NCI-H1105 treated with DMSO at 0.1 percent for 48 hours (cell line): ENCODE data around the gene EYA2.

Experiments
- DNase-seq: peaks from one replicate; lab custom pipeline; 2025; lab: John Stamatoyannopoulos, UW

Gene EYA2

GRCh38 chr20:46978951-46979491 lies 84.4 kb downstream of the EYA2 start:
- no peak for DNase-seq

DNA sequence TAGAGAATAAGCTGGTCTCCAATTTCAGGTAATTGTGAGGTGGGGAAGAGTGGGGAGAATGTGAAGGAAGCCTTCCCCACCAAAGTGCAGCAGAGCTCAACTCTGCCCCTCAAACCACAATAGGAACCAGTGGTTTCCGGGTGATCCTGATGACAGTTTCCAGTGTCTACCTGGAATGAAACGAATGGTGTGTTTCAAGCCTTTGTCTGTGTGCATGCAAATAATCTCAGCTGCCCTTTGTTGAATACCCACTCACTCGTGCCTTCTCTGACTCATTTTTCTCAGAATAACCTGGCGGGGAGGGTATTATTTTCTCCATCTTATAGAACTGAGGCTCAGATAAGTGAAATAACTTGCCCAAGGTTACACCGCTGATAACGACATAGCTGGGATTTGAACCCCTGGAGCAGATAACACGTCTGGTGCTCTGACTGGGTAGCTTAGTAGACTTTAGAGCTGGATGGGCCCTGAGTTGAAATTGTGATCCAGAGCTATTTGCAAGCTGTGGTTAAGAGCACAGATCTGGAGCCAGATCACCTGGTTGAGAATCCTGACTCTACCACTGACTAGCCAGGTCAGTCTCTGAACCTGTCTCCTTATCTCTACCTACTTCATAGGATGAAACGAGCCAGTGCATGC lies 85.1 kb downstream of the EYA2 start:
- no peak for DNase-seq

- DNase-seq: no peak
These were observed 86.5 kb downstream of the EYA2 start for GRCh38 chr20:46981184-46981583.

GRCh38 chr20:46983466-46983865 lies 88.8 kb downstream of the EYA2 start:
- DNase-seq: no peak

DNA sequence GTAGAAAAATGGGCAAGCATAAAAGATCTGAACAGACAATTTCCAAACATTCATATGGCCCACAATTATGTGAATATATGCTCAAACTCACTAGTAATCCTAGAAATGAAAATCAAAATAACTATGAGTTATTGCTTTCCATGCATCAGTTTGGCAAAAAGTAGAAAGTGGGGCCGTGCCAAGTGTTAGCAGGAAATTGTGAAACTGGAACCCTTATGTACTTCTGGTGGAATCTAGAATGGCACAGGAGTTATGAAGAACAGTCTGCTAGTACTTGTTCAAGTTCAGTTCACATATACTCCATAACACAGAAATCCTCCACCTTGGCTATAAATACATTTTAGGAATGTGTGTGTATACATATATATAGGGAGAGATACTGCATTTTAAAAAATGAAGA lies 89.8 kb downstream of the EYA2 start:
- no peak for DNase-seq

- no peak for DNase-seq
These were observed 90.6 kb downstream of the EYA2 start for GRCh38 chr20:46985250-46985649.

DNA sequence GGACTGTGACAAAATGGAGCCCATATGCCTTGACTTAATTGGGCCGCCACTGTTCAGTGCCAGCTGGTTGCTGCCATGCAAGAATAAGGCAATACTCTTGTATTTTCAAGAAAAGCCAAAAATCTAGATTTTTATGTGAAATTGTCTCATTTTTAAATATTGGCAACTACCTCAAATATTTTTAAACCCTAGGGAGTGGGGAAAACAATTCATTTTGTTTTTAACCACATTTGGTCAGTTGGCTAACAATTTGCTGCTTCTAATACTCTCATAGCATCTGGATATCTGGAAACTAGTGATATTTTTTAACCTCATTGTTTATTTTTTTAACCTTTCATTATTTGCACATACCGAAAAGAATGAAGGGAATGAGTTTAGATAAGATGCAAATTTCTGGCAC lies 91.0 kb downstream of the EYA2 start:
- DNase-seq: no peak

GRCh38 chr20:46987001-46987400 lies 92.4 kb downstream of the EYA2 start:
- DNase-seq: no peak

GRCh38 chr20:46990017-46990595 lies 95.5 kb downstream of the EYA2 start:
- DNase-seq: no peak

- no peak for DNase-seq
These were observed 96.0 kb downstream of the EYA2 start for GRCh38 chr20:46990596-46991104.

GRCh38 chr20:46991168-46991567 lies 96.5 kb downstream of the EYA2 start:
- no peak for DNase-seq

GRCh38 chr20:46991880-46992639 lies 97.4 kb downstream of the EYA2 start:
- DNase-seq: no peak

DNA sequence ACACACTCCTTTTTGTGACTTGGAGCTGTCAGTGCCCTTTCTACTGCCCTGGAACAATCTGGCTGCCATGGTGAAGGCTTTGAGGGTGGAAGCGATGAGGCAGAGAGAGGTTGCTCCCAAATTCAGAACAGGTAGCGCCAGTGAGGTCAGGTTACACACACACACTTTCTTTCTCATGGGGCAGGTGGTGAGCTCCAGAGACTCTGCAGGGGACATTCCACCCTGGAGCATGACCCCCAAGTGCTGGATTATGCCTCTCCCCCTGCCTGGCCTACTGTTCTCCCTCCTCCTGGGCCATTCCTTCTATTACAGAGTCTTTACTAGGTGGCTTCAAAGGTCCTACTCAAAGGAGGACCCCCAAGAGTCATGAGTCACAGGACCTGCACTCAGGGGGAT lies 98.0 kb downstream of the EYA2 start:
- no peak for DNase-seq

GRCh38 chr20:46993465-46994095 lies 98.9 kb downstream of the EYA2 start:
- DNase-seq: no peak

- no peak for DNase-seq
These were observed 99.7 kb downstream of the EYA2 start for GRCh38 chr20:46994341-46994740.

DNA sequence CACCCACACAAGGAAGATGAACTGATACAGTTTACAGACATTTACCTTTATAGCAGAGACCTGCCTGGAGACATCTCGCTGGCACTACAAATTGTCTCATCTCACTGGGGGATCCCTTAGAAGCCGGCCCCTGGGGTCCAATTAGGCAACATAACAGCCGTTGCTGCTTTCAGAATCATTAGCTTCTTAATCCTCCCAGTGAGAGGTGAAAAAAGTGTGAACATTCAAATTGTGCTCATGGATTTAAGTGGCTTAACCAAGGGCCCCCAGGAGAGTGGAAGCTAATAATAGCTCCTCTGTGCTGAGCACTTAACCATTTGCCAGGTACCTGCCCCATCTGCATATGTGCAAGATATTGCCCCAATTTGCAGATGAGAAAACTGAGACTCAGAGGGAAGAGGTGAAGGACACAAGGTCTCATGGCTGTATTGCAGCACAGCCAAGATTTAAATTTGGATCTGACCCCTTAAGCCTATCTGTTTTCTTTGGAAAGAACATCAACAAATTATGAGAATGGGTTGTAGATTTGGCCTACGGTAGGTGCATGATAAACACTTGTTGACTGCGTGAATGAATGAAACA lies 101.0 kb downstream of the EYA2 start:
- DNase-seq: no peak

DNA sequence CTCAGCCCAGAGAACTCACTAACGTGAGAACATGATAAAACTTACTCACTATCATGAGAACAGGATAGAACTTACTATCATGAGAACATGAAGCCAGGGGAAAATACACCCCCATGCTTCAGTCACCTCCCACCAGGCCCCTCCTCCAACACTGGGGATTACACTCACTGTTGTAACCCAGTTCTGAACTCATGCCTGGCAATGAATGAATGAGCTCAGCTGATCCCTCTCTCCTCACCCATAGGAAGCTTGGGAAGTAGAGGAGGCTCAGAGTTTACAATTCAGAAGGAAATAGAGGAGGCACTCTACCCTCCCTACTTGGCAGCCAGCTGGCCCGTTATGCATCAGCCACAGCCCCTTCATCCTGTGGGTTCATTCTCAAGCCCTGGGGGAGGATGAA lies 102.5 kb downstream of the EYA2 start:
- DNase-seq: no peak

- no peak for DNase-seq
These were observed 104.0 kb downstream of the EYA2 start for GRCh38 chr20:46998477-46999240.

DNA sequence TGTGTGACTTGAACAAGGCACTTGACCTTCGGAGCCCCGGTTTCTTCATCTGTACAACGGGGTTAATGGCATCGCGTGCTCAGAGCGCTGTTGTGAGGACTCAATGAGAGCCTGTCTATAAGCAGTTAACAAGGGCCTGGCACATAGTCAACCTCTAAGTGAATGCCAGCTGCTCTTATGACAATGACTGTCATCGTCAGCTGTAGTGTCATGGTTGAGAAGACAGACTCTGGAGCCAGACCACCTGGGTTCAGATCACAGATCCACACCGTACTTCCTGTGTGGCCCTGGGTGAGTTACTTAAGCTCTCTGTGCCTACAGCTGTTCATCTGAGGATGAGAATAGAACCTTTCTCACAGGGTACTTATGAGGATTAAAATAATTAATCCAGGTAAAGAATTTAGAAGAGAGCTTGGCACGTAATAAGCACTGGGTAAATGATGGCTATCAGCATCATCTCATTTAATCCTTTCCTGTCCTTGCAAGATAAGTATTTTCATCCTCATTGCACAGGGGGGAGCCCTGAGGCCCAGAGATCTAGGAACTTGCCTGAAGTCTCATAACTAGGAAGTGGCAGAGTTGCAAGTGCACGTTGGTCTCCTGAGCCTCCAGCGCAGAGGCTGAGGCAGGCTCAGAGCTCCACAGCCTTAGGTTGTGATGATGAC lies 105.3 kb downstream of the EYA2 start:
- DNase-seq: peak; percentile 46

GRCh38 chr20:47003223-47003622 lies 108.6 kb downstream of the EYA2 start:
- DNase-seq: no peak

GRCh38 chr20:47004179-47004578 lies 109.5 kb downstream of the EYA2 start:
- DNase-seq: no peak
